NCI-H1105 treated with DMSO at 0.1 percent for 48 hours (cell line): ENCODE data around the gene TDP2.
"Not testable (repeated sequence)": the region's sequence is repeated elsewhere in the genome, so short reads cannot be mapped to it uniquely, and the experiment has no call there.

ENCODE experiments used
- DNase-seq: peaks from one replicate; lab custom pipeline; 2025; lab: John Stamatoyannopoulos, UW

The TDP2 gene

DNA sequence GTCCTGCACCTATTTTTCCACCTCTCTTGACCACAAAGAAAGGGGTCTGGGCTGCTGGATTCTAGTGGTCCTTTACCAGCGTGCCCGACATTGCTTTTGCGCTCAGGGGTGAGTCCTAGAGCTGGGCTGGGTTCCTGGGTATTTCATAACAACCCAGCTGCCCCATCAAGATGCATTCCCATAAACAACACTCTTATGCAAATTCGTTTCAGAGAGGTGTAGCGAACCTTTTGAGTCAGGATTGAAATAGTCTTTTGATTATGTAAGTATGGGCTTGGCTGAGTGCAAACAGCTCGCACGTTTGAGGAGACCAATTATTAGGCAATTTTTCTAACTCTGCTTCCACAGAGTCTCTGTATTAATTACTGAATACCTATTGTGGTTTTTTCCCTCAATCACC, 13.9 kb upstream of the TDP2 start:
- no peak for DNase-seq

DNA sequence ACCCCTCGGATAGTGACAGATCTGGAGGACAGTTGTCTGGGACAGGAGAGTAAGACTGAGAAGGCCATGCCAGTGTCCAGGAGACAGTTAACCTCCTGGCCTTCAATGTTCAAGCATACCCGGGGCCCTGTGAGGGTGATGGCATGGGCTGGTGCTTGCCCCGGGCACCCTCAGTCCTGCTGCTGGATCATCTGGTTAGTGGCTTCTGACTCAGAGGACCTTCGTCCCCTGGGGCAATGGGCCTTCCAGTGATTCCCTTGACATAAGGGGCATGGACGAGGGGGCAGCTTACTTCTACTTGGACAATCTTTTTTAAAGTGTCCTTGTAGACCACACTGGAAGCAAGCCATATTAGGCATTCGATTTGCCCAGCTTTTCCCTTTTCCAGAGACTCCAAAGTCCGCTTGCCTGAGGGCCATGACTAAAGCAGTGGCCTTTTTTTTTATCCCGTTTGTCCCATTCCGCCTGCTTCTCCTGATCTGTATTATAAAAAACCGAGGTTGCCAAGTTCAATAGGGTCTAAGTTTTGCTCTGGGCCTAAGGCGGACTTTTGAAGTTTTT, 12.2 kb upstream of the TDP2 start:
- not testable (repeated sequence) for DNase-seq

DNA sequence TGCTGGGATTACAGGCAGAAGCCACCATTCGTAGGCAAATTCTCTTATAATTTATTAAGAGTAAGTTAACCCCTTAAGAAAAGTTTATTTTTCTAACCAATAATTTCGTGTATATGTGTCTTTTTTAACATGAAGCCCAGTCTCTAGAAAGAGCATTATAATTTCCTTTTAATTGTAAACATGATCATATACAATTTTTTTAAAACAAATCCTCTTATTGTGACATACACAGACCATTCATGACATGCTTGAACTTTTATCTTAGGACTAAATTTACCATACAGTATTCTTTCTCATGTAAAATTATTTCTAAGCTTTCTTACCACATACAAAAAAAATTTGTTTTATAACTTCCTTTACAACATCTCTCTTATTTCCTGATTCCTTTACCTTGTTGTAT, 6.9 kb upstream of the TDP2 start:
- DNase-seq = no peak

DNA sequence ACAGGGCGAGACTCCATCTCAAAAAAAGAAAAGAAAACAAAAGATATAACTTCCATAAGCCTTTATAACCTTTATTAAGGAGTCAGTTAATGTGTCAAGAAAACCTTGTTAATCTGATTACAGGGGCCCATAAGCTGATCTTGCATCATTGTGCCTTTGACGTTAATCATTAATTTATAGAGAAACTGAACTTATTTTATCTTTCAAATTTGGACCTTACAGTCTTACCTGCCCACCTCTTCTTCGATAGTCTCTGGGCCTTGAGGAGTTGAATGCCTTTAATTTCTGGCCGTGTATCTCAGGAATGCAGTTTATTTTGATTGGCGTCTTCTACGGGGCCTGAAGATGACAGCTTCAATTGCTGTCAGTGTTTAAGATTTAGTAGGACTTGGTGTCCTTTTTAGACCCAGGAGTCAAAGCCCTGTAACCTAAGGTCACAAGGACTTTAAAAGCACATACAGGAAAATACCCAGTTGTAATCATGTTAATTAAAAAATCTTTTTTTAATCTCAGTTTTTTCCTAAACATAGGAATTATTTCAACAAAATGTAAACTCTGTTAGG, 6.0 kb upstream of the TDP2 start:
- DNase-seq = no peak

- not testable (repeated sequence) for DNase-seq
Measured at GRCh38 chr6:24671077-24671476, 4.4 kb upstream of the TDP2 start.

GRCh38 chr6:24670492-24670891, 3.8 kb upstream of the TDP2 start:
- not testable (repeated sequence) for DNase-seq

GRCh38 chr6:24668997-24669361, 2.3 kb upstream of the TDP2 start:
- DNase-seq = no peak

GRCh38 chr6:24668066-24668996, 1.6 kb upstream of the TDP2 start:
- not testable (repeated sequence) for DNase-seq

- DNase-seq = no peak
Measured at GRCh38 chr6:24667378-24667803, 692 bp upstream of the TDP2 start.

- DNase-seq = peak; percentile 71
Measured at GRCh38 chr6:24666097-24666640, 530 bp downstream of the TDP2 start.

GRCh38 chr6:24664046-24664987, 2.4 kb downstream of the TDP2 start:
- DNase-seq = no peak

GRCh38 chr6:24663189-24663588, 3.5 kb downstream of the TDP2 start:
- no peak for DNase-seq

DNA sequence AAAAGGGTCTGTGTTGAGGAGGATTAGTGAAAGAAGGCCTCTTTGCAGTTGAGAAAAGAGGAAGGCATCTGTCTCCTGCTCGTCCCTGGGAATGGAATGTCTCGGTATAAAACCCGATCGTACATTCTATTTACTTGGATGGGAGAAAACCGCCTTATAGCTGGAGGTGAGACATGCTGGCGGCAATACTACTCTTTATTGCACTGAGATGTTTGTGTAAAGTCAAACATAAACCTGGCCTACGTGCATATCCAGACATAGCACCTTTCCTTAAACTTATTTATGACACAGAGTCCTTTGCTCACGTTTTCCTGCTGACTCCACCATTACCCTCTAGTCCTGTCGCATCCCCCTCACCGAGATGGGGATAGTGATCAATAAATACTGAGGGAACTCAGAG, 4.5 kb downstream of the TDP2 start:
- DNase-seq = no peak

DNA sequence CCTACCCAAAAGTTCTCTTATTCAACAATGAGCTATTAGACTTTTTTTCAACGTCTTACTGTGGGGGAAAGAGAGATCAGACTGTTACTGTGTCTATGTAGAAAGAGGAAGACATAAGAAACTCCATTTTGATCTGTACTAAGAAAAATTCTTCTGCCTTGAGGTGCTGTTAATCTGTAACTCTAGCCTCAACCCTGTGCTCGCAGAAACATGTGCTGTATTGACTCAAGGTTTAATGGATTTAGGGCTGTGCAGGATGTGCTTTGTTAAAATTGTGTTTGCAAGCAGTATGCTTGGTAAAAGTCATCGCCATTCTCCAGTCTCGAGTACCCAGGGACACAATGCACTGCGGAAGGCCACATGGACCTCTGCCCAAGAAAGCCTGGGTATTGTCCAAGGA, 4.9 kb downstream of the TDP2 start:
- not testable (repeated sequence) for DNase-seq

- DNase-seq = no peak
Measured at GRCh38 chr6:24660105-24660504, 6.6 kb downstream of the TDP2 start.

DNA sequence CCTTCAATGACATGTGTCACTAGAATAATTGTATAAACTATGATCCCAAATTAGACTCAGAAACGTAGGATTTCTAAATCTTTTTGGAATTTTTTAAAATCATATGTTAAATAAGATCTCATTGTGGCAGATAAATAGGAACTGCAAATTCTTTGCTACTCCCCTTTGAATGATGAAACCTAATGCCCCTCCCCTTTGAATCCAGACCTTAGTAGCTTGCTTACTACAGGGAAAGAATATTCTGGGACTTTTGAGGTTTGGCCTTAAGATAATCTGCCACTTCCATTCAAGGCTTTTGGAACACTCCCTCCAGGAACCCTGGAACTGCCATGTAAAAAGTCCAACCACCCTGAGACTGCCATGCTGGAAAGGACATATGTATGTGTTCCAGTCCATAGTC, 7.1 kb downstream of the TDP2 start:
- no peak for DNase-seq

DNA sequence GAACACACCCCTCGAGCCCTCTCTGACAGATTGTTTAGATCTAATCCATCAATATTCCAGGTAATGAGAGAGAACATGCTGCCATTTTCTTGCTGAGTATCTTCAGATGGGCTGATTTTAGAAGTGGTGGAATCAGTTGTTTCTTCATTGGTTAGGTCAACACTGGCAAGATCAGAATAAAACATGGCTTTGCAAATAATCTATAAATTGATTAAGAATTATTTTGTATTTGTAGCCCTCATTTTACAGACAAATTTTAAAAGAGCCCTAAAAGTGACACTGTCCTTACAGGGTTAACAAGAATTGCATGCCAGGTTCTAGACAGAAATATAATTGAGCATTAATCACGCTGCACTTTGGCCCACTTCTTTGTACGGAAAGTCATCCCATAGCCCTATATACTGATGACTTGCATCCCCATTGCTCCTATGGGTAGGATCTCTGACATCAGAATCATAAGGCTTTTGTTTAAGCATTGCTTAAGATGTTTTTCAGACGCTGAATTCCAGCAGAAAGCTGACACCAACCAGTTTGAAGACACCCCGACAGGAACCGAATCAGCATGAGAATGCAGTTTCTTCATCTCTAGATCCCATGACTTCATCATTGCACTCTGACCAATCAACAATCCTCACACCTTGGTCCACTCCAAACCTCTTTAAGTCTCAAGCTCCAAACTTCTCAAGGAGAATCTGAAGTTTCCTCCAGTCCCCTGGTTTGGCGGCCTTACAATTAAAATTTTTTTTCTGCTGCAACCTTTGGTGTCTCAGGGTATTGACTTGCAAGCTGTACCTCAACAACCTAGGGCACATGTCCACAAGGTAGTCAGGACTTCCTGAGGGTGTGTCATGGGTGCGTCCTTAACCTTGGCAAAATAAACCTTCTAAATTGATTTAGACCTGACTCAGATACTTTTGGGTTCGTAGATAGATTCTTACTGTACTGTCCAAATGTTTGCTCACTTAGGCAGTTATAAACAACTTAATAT, 7.8 kb downstream of the TDP2 start:
- no peak for DNase-seq

DNA sequence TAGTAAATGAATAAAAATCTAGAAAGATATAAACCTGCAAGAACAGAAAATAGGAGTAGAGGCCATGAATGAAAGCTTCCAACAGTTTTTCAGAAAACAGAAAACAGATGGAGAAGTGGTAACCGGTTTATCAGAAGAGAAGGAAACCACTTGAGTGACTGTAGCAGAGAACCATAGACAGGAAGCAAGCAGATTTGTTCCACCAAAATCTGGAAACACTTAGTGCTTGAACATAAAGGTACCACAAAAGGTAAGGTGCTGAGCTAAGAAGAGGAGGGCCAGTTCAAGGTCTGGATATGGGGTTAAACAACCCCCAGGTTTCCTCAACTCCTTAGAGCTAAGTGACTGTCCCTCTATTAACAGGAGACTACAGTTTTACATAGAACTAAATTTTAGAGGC, 11.5 kb downstream of the TDP2 start:
- no peak for DNase-seq

DNA sequence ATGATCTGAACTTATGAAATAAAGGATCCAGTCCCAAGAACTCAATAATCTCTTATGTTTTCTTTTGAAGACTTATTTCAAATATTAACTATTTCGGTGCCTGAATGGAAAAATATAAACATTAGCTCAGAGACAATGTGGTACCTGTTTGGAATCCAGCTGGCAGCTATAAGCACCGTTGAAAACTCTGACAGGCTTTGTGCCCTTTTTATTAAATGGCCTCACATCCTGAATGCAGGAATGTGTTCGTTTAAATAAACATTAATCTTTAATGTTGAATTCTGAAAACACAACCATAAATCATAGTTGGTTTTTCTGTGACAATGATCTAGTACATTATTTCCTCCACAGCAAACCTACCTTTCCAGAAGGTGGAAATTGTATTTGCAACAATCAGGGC, 16.3 kb downstream of the TDP2 start:
- no peak for DNase-seq

GRCh38 chr6:24649691-24650090, 17.0 kb downstream of the TDP2 start:
- no peak for DNase-seq

DNA sequence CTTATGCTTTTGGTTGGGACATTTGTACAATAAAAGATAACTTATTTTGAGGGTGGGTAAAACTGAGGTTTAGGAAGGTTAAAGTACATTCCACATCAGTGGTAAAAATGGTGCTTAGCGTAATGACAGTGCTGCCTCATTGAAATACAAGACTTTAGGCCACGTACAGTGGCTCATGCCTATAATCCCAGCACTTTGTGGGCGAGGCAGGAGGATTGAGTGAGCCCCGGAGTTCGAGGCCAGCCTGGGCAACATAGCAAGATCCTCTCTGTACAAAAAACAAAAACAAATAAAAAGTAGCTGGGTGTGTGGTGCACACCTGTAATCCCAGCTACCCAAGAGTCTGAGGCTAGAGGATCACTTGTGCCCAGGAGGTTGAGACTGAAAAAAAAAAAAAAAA, 18.4 kb downstream of the TDP2 start:
- no peak for DNase-seq
